Right renal pelvis (tissue), 4 donors: Measurements from ENCODE around the gene AFP. TPM values are rescaled to one million over a fixed set of nuclear protein-coding genes. Genes with fewer than 3 reads are reported as not detected.
"Not testable (repeated sequence)": the region's sequence is repeated elsewhere in the genome, so short reads cannot be mapped to it uniquely, and the experiment has no call there.

Experiments used
- DNase-seq, 4 donors: peaks; one replicate each; pipeline ENCODE4 v3.0.0-alpha.2; 2013; ENCODE audit warnings: low read depth in 4 of 4, low spot score in 3 of 4, missing footprints in 1 of 4
- polyA plus RNA-seq, 4 donors: library from polyadenylated mRNA; unstranded; fragments of 120-200 nt; gene quantifications; one replicate each; pipeline ENCODE4 v1.2.1, GENCODE V29; 2013; ENCODE audit not compliant: insufficient read length in 4 of 4

AFP gene
- polyA plus RNA-seq, result 1,000 to 10,000 TPM in 1 of 4 donors, 100 to 1,000 TPM in 3; 776 to 1,196 (median 982) TPM

DNA sequence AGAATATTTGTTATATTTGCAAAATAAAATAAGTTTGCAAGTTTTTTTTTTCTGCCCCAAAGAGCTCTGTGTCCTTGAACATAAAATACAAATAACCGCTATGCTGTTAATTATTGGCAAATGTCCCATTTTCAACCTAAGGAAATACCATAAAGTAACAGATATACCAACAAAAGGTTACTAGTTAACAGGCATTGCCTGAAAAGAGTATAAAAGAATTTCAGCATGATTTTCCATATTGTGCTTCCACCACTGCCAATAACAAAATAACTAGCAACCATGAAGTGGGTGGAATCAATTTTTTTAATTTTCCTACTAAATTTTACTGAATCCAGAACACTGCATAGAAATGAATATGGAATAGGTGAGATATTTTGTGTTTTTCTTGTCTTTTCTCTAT, at the start of gene AFP:
Gene AFP (plus strand): TSS at position 238 of the 400 bp plus-strand sequence. CDS start 42 bp downstream, at position 280.
- no peak for DNase-seq

DNA sequence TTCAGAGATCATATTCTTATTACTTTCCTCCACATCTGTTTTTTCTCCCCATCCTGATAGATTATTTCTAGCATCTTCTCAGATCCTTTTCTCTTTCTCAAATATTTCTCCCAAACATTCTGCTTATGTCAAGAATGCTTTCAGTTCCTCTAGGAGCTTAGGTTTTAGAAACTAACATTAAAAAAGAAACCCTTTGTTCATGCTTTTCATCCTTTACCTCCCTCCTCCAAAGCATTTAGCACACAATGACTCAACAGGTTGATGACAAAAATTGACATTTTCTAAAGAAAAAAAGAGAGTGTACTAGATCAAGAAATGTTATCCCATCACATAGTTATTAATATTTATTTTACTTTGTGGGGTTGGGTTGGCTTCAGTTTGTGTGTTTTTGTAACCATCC, 48.5 kb upstream of the AFP start:
- no peak for DNase-seq

DNA sequence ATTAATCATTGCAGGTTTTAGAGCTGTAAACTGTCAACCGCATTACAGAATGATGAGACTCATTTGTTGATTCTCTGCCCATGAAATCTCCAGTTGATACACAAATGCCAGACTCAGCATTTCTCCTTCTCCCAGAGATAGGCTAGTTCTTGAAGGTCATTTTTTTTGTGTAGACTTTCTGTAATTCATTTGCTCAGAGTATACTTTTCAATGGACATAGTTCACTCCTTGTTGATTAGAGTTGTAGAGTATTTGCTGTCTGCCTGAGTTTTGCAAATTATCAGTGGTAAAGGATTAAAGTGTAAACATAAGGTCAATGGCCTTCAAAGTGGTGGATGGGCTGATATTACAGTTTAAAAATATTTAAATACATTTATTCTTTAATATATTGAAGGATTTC, 47.1 kb upstream of the AFP start:
- DNase-seq, result no peak

DNA sequence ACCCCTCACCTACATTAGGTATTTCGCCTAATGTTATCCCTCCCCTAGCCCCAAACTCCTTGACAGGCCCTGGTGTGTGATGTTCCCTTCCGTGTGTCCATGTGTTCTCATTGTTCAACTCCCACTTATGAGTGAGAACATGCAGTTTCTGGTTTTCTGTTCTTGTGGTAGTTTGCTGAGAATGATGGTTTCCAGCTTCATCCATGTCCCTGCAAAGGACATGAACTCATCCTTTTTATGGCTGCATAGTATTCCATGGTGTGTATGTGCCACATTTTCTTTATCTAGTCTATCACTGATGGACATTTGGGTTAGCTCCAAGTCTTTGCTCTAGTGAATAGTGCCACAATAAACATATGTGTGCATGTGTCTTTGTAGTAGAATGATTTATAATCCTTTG, 46.4 kb upstream of the AFP start:
- not testable (repeated sequence) for DNase-seq

DNA sequence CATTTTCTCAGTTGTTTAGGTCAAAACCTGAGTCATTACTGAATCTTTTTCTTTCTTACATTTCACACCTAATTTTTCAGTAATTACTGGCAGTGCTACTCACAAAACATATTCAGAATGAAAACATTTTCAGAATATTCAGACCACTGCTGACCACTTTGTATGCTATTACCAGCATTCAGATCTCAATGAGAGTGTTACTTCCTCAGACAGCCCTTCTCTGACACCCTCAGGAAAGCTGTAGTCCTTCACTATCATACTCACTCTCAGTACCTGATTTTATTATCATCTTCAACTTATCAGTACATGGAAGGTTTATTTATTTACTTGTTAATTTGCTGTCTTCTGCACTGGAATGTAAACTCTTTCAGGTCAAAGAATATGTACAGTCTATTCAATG, 44.2 kb upstream of the AFP start:
- no peak for DNase-seq

DNA sequence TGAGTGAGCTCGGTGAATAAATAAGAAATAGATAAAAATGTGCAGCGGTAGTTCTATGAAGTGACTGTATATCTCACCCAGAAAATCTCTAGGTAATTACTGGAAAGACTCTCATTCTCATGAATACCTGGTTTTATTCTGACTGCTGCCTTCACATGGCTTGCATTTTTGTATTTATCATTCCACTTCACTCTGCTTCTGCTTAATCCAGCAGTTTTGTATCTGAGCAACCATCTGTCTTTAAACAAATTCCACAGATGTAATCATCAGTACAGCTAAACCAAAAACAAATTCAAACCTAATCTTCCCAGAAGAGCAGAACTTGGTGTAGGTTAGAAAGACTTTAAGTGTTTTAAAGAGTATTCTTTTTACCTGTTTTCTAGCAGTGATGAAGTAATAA, 43.1 kb upstream of the AFP start:
- DNase-seq, result no peak

DNA sequence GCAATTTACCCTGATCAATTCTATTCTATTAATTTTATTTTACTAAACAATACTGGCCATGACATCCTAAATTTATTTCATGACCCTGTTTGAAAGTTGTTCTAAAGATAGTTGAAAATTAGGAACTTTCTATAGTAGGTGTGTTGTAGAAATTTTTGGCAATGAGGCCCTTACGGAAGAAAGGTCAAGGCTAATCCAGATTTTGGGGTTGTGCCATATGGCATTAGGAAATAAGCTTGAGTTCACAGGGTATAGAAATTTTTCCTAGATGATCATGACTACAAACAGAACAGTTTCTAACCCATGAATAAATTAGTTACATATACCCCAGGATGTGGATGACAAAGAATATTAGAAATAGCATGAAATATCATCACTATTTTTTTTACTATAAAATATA, 39.7 kb upstream of the AFP start:
- DNase-seq, result no peak

DNA sequence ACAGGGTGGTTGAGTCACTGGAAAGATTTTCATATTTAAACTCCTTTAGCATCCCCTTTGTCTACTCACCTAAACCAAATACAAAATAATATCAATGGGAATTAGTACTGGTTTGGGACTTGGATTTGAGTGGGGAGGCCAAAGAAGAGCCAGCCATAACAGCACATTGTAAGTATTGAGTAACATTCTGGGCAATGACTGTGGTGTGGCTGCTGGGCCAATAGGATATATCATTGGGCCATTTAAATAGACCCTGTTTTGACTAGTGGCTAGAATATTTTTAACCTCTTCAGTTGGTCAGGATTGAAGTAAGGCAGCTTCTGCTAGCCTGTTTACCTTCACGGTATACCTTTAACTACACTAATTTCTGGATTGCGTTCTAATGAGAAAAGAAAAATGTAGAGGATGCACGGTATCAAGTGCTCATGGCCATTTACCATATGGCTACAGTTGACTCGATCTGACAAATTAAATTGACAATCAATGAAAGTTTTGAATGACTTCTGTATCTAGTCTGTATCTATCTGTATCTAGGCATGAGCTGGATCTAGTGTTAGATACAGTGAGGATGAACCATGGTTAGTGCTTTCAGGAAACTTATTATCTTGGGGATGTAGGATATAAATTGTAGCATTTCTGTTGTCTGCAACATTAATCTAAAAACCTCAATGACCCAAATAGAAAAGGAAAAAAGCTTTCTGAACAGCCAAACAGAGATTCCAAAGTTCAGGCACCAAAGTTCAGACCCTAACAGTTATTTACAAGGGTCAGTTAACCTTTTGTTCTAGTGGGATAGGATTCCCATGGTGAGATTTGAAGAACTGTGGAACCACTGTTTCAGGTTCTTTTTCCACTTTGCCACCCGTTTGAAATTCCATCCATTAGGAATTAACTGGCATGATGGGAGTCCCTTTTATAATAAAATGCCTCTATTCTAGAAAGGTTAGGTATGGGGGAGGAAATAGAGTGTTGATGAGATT, 38.7 kb upstream of the AFP start:
- no peak for DNase-seq

DNA sequence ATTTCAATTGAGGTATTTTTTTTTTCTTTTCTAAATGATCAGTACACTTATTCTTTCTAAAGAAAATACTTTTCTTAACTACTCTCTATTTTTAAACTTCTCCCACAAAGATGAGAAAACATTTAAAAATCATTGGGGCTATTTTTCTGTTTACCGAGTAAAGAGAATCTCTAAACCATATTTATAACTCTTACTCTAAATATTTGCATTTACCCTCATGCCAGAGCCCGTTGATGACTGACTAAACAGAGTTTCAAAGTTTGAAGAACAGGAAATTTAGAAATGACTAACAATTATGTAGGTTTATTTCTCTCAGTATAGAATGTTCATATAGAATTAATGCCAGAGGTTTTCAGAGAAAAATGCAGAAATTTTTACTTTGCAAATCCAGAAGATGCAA, 34.6 kb upstream of the AFP start:
- DNase-seq, result no peak

DNA sequence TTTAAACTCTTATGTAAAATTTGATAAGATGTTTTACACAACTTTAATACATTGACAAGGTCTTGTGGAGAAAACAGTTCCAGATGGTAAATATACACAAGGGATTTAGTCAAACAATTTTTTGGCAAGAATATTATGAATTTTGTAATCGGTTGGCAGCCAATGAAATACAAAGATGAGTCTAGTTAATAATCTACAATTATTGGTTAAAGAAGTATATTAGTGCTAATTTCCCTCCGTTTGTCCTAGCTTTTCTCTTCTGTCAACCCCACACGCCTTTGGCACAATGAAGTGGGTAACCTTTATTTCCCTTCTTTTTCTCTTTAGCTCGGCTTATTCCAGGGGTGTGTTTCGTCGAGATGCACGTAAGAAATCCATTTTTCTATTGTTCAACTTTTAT, 32.0 kb upstream of the AFP start, which contains the start of gene ALB:
Gene ALB (plus strand): TSS at position 246 of the 400 bp plus-strand sequence. CDS start 41 bp downstream, at position 287.
- DNase-seq, result no peak

DNA sequence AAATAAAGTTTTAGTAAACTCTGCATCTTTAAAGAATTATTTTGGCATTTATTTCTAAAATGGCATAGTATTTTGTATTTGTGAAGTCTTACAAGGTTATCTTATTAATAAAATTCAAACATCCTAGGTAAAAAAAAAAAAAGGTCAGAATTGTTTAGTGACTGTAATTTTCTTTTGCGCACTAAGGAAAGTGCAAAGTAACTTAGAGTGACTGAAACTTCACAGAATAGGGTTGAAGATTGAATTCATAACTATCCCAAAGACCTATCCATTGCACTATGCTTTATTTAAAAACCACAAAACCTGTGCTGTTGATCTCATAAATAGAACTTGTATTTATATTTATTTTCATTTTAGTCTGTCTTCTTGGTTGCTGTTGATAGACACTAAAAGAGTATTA, 31.6 kb upstream of the AFP start:
- no peak for DNase-seq

DNA sequence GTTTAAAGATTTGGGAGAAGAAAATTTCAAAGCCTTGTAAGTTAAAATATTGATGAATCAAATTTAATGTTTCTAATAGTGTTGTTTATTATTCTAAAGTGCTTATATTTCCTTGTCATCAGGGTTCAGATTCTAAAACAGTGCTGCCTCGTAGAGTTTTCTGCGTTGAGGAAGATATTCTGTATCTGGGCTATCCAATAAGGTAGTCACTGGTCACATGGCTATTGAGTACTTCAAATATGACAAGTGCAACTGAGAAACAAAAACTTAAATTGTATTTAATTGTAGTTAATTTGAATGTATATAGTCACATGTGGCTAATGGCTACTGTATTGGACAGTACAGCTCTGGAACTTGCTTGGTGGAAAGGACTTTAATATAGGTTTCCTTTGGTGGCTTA, 30.9 kb upstream of the AFP start:
- no peak for DNase-seq

DNA sequence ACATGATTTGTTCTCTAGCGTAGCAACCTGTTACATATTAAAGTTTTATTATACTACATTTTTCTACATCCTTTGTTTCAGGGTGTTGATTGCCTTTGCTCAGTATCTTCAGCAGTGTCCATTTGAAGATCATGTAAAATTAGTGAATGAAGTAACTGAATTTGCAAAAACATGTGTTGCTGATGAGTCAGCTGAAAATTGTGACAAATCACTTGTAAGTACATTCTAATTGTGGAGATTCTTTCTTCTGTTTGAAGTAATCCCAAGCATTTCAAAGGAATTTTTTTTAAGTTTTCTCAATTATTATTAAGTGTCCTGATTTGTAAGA, 29.5 kb upstream of the AFP start:
- no peak for DNase-seq

DNA sequence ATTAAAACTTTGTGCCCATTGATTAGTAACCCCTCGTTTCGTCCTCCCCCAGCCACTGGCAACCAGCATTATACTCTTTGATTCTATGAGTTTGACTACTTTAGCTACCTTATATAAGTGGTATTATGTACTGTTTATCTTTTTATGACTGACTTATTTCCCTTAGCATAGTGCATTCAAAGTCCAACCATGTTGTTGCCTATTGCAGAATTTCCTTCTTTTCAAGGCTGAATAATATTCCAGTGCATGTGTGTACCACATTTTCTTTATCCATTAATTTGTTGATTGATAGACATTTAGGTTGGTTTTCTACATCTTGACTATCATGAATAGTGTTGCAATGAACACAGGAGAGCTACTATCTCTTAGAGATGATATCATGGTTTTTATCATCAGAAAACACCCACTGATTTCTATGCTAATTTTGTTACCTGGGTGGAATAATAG, 28.8 kb upstream of the AFP start:
- DNase-seq, result no peak

DNA sequence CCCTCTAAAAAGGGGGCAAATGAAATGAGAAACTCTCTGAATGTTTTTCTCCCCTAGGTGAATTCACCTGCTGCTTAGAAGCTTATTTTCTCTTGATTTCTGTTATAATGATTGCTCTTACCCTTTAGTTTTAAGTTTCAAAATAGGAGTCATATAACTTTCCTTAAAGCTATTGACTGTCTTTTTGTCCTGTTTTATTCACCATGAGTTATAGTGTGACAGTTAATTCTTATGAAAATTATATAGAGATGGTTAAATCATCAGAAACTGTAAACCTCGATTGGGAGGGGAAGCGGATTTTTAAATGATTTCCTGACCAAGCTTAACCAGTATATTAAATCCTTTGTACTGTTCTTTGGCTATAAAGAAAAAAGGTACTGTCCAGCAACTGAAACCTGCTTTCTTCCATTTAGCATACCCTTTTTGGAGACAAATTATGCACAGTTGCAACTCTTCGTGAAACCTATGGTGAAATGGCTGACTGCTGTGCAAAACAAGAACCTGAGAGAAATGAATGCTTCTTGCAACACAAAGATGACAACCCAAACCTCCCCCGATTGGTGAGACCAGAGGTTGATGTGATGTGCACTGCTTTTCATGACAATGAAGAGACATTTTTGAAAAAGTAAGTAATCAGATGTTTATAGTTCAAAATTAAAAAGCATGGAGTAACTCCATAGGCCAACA, 27.7 kb upstream of the AFP start:
- DNase-seq, result no peak

DNA sequence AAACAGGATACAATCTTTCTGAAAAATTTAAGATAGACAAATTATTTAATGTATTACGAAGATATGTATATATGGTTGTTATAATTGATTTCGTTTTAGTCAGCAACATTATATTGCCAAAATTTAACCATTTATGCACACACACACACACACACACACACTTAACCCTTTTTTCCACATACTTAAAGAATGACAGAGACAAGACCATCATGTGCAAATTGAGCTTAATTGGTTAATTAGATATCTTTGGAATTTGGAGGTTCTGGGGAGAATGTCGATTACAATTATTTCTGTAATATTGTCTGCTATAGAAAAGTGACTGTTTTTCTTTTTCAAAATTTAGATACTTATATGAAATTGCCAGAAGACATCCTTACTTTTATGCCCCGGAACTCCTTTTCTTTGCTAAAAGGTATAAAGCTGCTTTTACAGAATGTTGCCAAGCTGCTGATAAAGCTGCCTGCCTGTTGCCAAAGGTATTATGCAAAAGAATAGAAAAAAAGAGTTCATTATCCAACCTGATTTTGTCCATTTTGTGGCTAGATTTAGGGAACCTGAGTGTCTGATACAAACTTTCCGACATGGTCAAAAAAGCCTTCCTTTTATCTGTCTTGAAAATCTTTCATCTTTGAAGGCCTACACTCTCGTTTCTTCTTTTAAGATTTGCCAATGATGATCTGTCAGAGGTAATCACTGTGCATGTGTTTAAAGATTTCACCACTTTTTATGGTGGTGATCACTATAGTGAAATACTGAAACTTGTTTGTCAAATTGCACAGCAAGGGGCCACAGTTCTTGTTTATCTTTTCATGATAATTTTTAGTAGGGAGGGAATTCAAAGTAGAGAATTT, 26.8 kb upstream of the AFP start:
- no peak for DNase-seq

DNA sequence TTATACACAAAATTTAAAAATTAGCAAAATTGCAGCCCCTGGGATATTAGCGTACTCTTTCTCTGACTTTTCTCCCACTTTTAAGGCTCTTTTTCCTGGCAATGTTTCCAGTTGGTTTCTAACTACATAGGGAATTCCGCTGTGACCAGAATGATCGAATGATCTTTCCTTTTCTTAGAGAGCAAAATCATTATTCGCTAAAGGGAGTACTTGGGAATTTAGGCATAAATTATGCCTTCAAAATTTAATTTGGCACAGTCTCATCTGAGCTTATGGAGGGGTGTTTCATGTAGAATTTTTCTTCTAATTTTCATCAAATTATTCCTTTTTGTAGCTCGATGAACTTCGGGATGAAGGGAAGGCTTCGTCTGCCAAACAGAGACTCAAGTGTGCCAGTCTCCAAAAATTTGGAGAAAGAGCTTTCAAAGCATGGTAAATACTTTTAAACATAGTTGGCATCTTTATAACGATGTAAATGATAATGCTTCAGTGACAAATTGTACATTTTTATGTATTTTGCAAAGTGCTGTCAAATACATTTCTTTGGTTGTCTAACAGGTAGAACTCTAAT, 26.0 kb upstream of the AFP start:
- DNase-seq, result no peak

DNA sequence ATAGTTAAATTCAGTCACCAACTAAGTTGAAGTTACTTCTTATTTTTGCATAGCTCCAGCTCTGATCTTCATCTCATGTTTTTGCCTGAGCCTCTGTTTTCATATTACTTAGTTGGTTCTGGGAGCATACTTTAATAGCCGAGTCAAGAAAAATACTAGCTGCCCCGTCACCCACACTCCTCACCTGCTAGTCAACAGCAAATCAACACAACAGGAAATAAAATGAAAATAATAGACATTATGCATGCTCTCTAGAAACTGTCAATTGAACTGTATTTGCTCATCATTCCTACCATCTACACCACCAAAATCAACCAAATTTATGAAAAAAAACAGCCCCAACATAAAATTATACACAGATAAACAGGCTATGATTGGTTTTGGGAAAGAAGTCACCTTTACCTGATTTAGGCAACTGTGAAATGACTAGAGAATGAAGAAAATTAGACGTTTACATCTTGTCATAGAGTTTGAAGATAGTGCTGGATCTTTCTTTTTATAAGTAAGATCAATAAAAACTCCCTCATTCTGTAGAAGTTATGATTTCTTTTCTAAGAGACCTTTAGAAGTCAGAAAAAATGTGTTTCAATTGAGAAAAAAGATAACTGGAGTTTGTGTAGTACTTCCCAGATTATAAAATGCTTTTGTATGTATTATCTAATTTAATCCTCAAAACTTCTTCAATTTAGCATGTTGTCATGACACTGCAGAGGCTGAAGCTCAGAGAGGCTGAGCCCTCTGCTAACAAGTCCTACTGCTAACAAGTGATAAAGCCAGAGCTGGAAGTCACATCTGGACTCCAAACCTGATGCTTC, 24.9 kb upstream of the AFP start:
- no peak for DNase-seq

DNA sequence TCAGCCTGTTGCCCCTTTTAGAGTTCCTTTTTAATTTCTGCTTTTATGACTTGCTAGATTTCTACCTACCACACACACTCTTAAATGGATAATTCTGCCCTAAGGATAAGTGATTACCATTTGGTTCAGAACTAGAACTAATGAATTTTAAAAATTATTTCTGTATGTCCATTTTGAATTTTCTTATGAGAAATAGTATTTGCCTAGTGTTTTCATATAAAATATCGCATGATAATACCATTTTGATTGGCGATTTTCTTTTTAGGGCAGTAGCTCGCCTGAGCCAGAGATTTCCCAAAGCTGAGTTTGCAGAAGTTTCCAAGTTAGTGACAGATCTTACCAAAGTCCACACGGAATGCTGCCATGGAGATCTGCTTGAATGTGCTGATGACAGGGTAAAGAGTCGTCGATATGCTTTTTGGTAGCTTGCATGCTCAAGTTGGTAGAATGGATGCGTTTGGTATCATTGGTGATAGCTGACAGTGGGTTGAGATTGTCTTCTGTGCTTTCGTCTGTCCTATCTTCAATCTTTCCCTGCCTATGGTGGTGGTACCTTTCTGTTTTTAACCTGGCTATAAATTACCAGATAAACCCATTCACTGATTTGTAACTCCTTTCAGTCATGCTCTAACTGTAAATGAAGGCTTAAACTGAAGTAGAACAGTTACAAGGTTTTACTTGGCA, 24.1 kb upstream of the AFP start:
- no peak for DNase-seq
